Large intestine (tissue), 3 donors: Measurements from ENCODE around the gene DAB2IP. TPM values are rescaled to one million over a fixed set of nuclear protein-coding genes. Genes with fewer than 3 reads are reported as not detected.

ENCODE experiments used
- DNase-seq, 2 donors: peaks; one replicate each; pipeline versions ENCODE4 v3.0.0 to v3.0.0-alpha.2; 2013
- H3K27ac ChIP-seq: one replicate; pipeline ENCODE4 v1.5.1; 2013; ENCODE audit warnings: low read length
- H3K27me3 ChIP-seq: 2 replicates; pipeline ENCODE4 v1.6.1; 2013; ENCODE audit warnings: low read length; ENCODE audit not compliant: control insufficient read depth, insufficient read depth
- H3K36me3 ChIP-seq: 2 replicates; pipeline ENCODE4 v1.6.1; 2013; ENCODE audit warnings: low read length; ENCODE audit not compliant: control insufficient read depth, insufficient read depth
- H3K4me1 ChIP-seq: one replicate; pipeline ENCODE4 v1.6.1; 2013; ENCODE audit warnings: low read length; ENCODE audit not compliant: control insufficient read depth, insufficient read depth
- H3K4me3 ChIP-seq: one replicate; pipeline ENCODE4 v1.5.1; 2013; ENCODE audit warnings: low read length
- H3K9me3 ChIP-seq: one replicate; pipeline ENCODE4 v1.6.1; 2013; ENCODE audit warnings: mild to moderate bottlenecking, low read depth, low read length, moderate library complexity; ENCODE audit not compliant: control insufficient read depth
- WGBS: methylation state at CpG from one replicate; pipeline ENCODE4 v1.1.5; 2013; ENCODE audit warnings: low lambda C conversion rate; ENCODE audit not compliant: insufficient coverage; 5-methylcytosine and 5-hydroxymethylcytosine counted together
- polyA plus RNA-seq: library from polyadenylated mRNA; unstranded; fragments of 120-200 nt; gene quantifications from one replicate; pipeline ENCODE4 v1.2.1, GENCODE V29; 2013

The DAB2IP gene
- polyA plus RNA-seq, 1 donor: 33.0 TPM

DNA sequence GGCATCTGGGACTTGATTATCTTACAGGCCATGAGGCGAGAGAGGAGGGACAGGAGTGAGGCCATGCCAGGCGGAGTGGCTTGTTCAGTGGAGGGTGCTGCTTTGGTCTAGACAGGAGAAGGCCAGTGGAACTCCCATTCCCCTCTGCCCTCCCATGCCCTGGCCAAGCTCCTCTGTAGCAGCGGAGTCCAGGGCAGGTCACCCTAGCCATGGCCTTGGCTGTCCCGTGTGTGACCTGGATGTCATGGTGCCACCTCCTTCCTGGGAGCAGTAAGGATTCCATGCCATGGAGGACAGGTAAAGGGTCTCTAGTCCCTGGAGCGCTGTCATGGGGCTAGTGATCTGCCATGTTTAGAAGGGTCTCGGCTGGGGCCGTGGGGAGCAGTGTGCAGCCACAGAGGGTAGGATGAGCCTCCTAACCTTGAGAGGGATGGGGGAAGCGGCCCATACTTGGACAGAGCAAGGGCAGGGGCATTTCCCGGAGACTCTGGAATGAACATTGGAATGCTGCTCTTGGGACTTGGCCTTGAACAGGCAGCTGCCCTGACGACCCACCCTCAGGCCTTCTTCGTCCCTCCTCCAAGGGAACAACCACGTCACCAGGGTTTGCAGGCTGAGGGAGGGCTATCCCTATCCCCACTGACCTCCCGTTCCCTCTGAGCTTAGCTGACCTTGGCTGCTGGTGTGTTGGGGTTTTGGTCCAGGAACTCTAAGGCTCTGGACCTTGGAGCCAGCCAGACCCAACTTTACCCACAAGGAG lies 100.4 kb downstream of the DAB2IP start:
- WGBS: no CpG with 5 or more reads among the region's 13 CpGs
- DNase-seq: no peak
- no peaks in the 10 kb centered on the region for H3K27me3 ChIP-seq
- no peaks in the 10 kb centered on the region for H3K9me3 ChIP-seq
- no peak overlapping the region for H3K27ac ChIP-seq
- H3K36me3 ChIP-seq: peaks cover 23% of the 10 kb centered on the region
- peaks cover 37% of the 10 kb centered on the region for H3K4me1 ChIP-seq
- no peak overlapping the region for H3K4me3 ChIP-seq

DNA sequence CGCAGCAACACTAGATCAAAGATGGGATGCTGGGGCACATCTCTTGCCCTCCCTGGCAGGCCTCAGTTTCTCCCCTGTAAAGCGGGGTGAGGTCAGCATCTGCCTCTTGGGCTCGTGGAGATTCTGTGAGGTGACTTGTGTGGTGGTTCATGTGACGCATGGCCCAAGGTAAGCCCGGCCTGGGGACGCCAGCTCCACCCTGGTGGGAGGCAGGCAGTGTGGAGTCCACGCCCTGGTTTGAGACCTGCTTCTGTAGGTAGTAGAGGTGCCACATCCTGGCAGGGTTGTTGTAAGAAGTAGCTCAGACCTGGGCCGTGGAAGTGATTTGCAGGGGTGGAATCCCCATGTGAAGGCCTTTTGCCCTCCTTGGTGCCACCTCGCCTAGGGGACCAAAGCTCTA lies 101.5 kb downstream of the DAB2IP start:
- Histone ChIP-seq H3K4me3 (no peak overlapping the region), H3K27ac (no peak overlapping the region), H3K36me3 (peaks cover 34% of the 10 kb centered on the region), H3K4me1 (peaks cover 37% of the 10 kb centered on the region), H3K27me3 (no peaks in the 10 kb centered on the region), H3K9me3 (no peaks in the 10 kb centered on the region)
- WGBS: no CpG with 5 or more reads among the region's 9 CpGs
- DNase-seq: no peak

DNA sequence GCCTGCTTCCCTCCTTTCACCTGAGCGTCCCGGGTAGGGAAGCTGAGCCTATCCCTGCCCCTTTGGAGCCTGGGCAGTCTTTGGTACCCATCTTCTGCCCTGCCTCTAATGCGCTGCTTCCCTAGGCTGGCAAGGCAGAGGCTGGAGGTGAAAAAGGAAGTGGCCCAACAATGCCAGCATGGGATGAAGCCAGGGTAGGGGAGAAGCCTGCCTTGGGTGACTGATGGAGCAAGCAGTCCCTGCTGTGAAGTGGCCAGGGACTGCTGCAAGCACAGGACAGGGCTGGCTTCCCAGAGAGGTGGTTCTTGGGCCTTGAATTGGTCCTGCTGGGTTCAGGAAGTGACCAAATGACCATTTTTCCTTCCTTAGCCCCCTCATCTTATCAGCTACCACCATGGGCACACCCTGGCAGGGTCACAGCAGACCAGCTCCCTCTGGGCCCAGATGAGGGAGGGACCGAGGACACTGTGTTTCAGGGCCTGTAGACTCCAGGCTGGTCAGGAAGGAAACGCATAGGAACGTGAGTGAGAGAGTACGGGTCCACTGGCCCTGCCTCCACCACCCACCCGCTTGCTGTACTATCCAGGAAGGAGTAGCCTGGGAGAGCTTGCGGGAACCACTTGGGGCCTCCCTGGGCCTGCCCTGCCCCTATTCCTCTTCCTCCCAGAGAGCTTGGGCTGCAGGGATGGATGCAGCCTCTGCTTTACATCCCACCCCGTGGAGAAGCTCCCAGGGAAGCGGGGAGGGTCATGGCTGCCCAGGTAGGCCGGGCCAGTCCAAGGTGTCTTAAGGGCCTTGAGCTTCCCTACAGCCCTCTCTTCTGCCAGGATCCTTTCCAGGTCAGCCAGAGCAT lies 102.6 kb downstream of the DAB2IP start:
- Histone ChIP-seq H3K36me3 (peaks cover 41% of the 10 kb centered on the region), H3K27me3 (no peaks in the 10 kb centered on the region), H3K9me3 (no peaks in the 10 kb centered on the region), H3K4me1 (peaks cover 30% of the 10 kb centered on the region), H3K4me3 (no peak overlapping the region), H3K27ac (no peak overlapping the region)
- DNase-seq: no peak
- no CpG with 5 or more reads among the region's 12 CpGs for WGBS

DNA sequence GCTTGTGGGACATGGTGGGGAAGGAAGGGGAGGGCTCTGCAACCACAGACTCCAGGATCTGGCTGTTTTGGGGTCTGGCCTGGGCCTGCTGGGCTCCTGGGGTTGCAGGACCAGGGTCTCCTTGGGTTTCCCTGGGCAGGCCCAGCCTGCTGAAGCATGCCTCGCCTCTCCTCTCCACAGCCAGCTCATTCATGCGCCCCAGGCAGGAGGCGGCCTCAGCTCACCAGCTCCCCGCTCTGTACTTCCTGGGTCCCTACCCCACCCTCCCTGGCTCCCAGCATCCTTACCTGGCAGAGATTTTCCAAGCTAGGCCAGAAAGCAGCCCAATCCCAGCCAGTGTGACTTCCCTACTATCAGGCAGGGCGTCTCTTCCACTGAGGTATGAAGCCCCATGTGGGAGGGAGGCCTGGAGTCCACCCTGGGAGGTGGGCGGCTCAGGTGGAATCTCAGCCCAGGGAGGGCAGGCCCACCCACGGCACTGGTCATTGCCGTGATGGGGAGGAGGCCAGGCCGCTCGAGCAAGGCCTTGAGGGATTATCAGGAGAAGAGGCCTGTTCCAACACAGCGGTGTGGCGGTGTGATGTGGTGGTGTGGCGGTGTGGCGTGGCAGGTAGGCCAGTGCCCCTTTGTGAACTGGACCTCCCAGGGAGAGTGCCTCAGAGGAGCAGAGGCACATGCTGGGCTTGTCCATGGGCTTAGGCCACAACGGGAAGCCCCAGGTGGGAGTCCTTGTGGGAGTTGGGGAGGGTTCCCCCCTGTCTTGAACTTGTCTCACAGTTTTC lies 103.4 kb downstream of the DAB2IP start:
- H3K27me3 ChIP-seq: no peaks in the 10 kb centered on the region
- whole genome bisulfite sequencing: no CpG with 5 or more reads among the region's 15 CpGs
- peaks cover 41% of the 10 kb centered on the region for H3K36me3 ChIP-seq
- peaks cover 22% of the 10 kb centered on the region for H3K4me1 ChIP-seq
- no peak overlapping the region for H3K27ac ChIP-seq
- H3K9me3 ChIP-seq: no peaks in the 10 kb centered on the region
- no peak overlapping the region for H3K4me3 ChIP-seq
- DNase-seq: no peak

DNA sequence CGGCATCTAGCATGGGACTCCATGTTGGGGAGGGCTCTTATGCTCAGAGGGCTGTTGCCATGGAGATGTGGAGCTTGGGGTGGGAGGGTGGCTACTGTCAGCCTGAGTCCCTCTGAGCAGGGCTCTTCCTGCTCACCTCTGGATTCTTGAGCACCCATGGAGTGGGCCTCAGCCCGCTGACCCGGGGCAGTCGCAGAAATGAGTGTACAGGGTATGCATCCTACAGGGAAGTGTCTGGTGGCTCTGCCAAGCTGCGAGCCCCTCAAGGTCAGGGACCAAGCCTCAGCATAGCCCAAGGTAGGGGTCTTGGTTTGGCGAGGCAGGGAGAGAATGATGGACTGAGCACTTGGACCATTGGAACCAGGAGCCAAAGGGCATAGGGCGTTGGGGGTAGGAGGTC lies 104.1 kb downstream of the DAB2IP start:
- Histone ChIP-seq H3K4me3 (no peak overlapping the region), H3K27ac (no peak overlapping the region), H3K4me1 (peaks cover 15% of the 10 kb centered on the region), H3K36me3 (peaks cover 45% of the 10 kb centered on the region), H3K27me3 (no peaks in the 10 kb centered on the region), H3K9me3 (no peaks in the 10 kb centered on the region)
- DNase-seq: no peak
- no CpG with 5 or more reads among the region's 7 CpGs for WGBS

DNA sequence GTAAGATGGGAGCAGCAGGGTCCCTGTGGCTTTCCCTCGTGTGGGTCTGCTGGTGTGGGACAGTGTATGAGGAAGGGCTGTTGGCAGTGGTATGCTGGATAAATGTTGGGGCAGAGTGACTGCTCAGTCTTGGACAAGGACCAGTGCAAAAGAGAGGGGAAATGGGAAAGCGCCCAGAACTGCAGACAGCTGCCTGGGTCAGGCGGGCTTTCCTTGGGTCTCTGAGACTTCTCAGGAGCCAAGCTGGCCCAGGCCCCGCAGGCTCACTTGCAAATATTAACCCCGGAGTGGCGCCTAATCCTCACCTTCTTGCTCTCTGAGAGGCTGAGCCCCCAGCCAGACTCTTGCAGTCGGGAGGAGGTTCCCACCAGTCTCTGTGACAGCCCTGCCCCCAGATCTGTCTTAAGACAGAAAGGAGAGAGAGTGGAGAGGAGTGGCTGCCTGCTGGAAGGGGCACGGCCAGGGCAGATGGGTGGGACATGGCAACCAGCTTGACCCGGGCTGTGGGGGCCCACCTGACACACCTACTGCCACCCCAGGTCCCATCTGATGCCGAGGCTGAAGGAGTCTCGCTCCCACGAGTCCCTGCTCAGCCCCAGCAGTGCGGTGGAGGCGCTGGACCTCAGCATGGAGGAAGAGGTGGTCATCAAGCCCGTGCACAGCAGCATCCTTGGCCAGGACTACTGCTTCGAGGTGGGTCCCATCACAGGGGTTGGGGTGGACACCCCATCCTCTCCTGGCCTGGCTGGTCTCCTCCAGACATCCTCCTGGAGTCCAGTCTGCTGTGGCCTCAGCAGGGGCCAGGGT lies 105.2 kb downstream of the DAB2IP start:
- WGBS: no CpG with 5 or more reads among the region's 16 CpGs
- H3K36me3 ChIP-seq: peaks cover 56% of the 10 kb centered on the region
- no peak for DNase-seq
- H3K27me3 ChIP-seq: no peaks in the 10 kb centered on the region
- H3K27ac ChIP-seq: no peak overlapping the region
- no peaks in the 10 kb centered on the region for H3K9me3 ChIP-seq
- H3K4me1 ChIP-seq: peaks cover 5% of the 10 kb centered on the region
- no peak overlapping the region for H3K4me3 ChIP-seq

DNA sequence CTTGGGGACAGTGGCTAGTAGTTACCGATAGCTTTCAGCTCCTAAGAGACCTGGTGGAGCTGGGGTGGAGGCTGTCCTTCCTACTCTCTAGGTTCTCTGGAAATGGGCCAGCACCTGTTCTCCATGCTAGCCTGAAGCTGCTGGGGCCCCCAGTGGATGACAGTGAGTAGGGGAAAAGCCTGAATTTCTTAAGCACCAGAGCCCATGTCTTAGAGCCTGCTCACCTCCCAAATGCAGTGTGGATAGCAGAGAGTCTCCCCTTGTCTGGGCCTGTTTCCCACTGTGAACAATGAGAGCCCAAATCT lies 105.8 kb downstream of the DAB2IP start:
- H3K4me3 ChIP-seq: no peak overlapping the region
- WGBS: no CpG with 5 or more reads among the region's 1 CpG

DNA sequence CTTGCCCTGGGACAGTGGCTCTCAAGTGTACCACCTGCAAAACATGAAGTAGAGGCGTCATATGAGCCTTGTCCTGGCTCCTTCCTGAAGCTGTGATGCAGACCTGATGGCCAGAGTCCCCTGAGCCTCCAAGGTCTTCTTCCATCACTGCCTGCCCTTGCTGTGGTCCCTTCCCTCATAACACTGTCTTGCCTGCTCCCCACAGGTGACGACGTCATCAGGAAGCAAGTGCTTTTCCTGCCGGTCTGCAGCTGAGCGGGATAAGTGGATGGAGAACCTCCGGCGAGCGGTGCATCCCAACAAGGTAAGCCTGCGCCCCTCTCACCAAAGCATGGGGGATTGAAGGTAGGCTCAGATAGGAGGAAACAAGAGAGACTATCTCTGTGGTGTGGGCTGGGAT lies 107.3 kb downstream of the DAB2IP start:
- no peak for DNase-seq
- H3K36me3 ChIP-seq: peaks cover 68% of the 10 kb centered on the region
- H3K27ac ChIP-seq: no peak overlapping the region
- WGBS: no CpG with 5 or more reads among the region's 9 CpGs
- no peaks in the 10 kb centered on the region for H3K9me3 ChIP-seq
- no peak overlapping the region for H3K4me3 ChIP-seq
- no peaks in the 10 kb centered on the region for H3K4me1 ChIP-seq
- H3K27me3 ChIP-seq: no peaks in the 10 kb centered on the region

More for the DNA sequence above, 105.8 kb downstream of the DAB2IP start:
- no peak for DNase-seq
- no peak overlapping the region for H3K27ac ChIP-seq
- H3K9me3 ChIP-seq: no peaks in the 10 kb centered on the region
- H3K4me1 ChIP-seq: no peaks in the 10 kb centered on the region
- no peaks in the 10 kb centered on the region for H3K27me3 ChIP-seq
- peaks cover 59% of the 10 kb centered on the region for H3K36me3 ChIP-seq

DNA sequence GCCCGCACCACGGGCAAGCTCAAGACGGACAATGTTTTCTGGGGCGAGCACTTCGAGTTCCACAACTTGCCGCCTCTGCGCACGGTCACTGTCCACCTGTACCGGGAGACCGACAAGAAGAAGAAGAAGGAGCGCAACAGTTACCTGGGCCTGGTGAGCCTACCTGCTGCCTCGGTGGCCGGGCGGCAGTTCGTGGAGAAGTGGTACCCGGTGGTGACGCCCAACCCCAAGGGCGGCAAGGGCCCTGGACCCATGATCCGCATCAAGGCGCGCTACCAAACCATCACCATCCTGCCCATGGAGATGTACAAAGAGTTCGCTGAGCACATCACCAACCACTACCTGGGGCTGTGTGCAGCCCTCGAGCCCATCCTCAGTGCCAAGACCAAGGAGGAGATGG lies 108.6 kb downstream of the DAB2IP start:
- Histone ChIP-seq H3K27me3 (no peaks in the 10 kb centered on the region), H3K4me1 (no peaks in the 10 kb centered on the region), H3K36me3 (peaks cover 81% of the 10 kb centered on the region), H3K9me3 (no peaks in the 10 kb centered on the region), H3K27ac (no peak overlapping the region), H3K4me3 (no peak overlapping the region)
- no CpG with 5 or more reads among the region's 23 CpGs for WGBS
- no peak for DNase-seq

DNA sequence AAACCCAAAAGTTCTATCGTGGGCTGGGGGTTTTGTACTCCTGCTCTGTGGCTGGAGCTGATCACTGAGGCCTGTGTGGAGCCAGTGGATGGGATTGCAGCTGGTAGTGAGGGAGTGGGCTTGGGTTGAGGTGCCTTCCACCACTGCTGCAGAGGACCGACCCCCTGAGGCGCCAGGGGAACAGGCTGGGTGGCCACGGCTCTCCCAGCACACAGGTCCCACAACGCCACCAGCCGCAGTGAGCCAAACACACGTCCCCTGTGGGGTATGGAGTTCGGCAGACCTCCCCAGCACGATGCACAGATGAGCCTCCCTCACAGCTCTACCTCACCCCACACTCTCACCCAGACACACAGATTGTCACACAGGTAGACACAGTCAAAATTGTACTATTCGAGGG lies 109.1 kb downstream of the DAB2IP start:
- WGBS: no CpG with 5 or more reads among the region's 10 CpGs
- H3K36me3 ChIP-seq: peaks cover 87% of the 10 kb centered on the region

More for the DNA sequence above, 109.1 kb downstream of the DAB2IP start:
- Histone ChIP-seq H3K4me3 (no peak overlapping the region), H3K27me3 (no peaks in the 10 kb centered on the region), H3K9me3 (no peaks in the 10 kb centered on the region), H3K27ac (no peak overlapping the region), H3K4me1 (no peaks in the 10 kb centered on the region)
- DNase-seq: no peak
